ENCODE measurements around the gene LDLRAD4.

LDLRAD4 gene

DNA sequence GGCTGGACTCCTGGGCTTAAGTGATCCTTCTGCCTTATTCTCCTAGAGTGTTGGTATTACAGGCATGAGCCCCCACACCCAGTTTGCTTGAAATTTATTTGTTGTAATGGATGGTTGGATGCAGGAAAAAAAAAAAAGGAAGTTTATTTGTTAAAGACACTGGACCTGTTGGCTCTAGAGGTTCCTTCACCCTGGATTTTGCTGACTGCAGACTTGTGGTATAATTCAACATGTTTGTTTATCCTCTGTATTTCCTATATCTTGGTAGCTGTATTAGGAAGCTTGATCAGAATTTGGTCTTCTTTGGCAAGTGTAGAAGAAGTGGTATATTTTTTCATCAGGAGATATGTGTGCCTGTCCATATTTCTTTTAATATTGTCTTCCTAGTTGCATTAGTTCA, 138.7 kb downstream of the LDLRAD4 start:
- no peak for DNase-seq

DNA sequence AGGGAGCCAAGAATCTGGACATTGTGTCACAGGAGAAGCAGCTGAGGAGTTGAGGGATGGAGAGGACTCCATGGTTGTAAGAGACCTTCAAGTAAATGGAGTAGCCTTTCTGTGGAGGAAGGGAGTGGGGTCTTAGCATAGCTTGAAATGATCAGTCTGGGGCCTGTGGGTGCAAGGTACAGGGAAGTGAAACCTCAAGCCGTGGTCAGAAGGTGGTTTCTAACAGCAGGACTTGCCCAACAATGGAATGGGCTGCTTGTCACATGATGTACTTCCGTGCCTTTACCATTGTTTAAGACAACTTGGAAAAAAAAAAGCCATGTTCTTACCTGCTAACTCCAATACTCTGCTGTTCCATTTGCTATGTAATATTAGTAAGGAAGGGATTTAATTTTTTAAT, 140.7 kb downstream of the LDLRAD4 start:
- no peak for DNase-seq

DNA sequence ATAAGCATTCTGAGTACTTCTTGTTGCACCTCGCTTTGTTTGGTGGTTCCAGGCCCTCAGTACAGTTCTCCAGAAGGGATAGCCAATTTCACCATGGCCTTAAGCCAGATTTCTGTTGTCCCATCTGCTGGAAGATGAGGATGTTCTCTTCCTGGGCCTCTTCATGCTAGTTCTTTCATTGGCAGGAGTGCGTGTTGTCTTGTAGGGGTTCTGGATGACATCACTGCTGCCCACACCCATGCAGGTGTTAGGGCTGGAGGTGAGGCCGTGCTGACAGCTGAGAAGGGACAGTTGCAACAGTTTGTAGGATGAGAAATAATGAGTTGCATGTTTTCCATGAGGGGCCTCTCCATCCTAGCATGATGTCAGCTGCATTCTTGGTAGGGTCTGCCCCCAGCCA, 142.9 kb downstream of the LDLRAD4 start:
- no peak for DNase-seq

DNA sequence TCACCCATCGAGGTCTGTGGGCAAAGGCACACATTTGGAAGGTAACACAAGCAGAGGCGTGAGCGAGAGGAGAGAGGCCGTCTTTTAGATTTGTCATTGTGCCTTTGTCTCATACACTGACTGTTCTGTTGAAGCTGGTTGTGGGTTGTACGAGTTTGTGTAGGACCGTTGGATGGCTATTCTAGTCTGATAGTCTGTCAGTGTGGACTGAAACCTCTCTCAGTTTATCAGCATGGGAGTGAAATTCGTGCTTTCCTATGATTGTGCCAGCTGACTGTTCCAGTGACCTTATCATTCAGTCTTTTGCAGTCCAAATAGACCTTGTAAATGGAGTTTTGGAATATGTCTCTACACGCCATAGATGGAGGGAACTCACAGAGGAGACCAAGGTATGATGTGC, 143.5 kb downstream of the LDLRAD4 start:
- no peak for DNase-seq

DNA sequence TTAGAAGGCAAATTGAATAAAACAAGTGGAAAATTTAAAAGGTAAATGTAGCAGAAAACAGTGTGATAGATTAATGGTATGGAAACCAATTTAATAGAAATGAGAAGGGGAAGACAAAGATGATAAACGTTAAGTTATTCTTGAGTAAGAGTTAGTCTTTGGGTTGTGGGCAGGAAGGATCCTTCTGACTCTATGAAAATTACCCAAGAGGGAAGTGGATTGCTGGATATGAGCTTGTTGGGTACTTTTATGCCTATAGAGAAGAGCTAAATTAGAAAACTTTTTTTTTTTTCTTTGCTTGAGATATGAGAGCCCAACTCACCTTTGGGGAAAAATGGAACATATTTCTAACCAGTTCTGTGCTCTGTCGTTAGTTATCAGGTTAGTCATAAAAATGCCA, 144.0 kb downstream of the LDLRAD4 start:
- no peak for DNase-seq

DNA sequence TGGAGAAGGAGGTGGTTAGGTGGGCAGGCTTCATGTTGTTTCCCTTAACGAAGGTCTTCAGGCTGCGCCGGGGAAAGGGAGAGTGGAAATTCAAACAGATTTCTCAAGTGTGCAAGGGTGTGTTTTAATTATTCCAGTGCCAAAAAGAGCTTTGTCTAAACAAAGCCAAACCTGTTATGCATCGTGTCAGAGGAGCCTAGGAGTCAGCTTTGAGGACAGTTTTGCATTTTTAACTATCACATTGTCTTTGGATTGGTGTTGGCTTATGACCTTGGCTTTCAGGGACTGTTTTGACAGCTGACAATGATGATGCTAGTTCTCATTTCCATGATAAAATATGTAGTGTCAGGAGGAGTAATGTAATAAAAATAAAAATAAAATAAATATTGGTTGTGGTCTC, 144.8 kb downstream of the LDLRAD4 start:
- DNase-seq, result no peak

DNA sequence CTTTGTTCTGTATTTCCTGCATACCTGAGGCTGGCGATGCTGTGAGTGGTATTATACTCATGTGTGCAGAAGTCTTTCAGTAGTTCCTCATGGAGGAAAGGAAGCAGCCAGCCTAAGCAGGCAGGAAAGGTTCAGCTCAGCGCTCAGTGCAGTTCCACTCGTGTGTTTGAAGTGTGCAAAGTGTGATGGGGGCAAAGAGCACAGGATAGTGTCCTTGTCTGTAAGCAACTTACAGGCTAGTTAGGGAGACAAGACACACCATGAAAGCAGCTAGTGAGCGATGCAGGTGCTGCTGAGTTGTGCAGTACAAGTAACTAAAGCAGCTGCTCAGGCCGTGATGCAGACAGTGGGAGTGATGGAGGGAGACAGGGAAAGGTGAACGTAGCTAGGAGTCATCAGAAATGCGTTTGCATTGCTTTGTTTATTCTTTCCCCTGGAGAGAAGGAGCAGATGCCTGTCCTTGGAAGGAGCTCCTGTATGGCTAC, 146.2 kb downstream of the LDLRAD4 start:
- no peak for DNase-seq

DNA sequence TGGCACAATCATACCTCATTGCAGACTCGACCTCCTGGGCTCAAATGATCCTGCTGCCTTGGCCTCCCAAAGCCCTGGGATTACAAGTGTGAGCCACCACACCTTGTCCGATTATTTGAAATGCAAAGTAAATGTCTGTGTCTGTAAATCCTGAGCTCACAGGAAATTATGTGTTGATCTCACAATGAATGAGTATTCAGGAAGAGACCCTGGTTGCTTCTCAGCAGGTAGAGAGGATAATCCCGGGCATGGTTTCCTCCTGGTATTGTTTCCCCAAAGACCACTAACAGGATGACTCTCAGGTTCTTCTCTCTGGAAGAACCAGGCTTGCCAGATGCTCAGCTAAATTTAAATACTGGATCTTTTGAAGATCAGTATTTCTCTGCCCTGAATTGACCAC, 147.6 kb downstream of the LDLRAD4 start:
- no peak for DNase-seq

DNA sequence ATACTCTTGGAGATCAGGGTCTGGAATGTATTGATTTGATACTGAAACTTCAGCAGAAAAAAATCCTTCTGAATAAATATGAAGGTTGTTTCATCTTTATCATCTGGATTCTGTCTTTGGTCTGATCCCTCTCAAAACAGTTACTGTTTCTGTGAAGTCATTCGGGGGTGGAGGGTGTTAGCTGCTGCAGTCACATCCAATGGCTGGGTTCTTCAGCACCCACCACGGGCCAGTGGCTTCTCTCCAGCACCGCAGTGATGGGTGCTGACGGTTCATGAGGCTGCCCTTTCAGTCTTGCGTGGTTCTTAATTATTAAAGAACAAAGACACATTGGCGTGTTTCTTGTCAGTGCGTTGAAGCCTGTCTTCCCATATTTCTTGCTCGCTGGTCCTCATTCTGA, 148.0 kb downstream of the LDLRAD4 start:
- DNase-seq, result no peak

DNA sequence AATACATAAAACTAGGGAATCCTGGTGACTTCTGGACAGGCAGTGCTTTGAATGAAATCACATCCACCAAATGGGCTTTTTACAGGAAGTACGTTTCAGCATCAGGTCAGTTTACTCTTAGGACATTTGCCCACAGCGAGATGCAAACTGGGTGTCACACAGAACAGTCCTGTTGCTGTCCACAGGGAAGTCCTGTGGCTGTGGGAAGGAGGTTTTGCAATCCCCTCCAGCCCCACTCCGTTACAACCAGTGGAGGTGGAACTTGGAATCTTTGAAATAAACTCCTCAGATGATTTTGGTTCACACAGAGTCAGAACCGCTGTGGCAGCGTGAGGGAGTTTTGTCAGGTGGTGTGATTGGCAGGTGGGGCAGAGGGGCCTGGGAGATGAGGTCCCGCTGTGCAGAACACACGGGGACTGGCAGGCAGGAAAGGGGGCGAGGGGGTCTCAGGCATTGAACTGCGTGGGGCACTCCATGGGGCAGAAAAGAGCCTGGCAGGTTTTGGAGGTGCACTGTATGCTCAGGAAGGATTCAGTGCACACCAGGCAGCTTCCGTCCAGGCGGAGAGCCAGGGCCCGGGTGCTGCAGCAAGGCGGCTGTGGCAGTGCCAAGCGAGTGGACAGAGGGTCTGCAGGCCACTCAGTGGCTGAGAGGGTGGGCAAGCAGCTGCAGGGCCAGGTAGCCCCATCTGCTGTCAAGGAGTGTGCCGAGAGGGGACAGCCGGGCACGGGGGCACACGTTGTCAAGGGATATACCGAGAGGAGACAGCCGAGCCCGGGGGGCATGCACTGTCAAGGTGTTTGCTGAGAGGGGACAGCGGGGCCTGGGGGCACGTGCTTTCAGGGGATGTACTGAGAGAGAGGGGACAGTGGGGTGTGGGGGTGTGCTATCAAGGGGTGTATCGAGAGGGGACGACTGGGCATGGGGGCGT, 148.7 kb downstream of the LDLRAD4 start:
- DNase-seq, result no peak

DNA sequence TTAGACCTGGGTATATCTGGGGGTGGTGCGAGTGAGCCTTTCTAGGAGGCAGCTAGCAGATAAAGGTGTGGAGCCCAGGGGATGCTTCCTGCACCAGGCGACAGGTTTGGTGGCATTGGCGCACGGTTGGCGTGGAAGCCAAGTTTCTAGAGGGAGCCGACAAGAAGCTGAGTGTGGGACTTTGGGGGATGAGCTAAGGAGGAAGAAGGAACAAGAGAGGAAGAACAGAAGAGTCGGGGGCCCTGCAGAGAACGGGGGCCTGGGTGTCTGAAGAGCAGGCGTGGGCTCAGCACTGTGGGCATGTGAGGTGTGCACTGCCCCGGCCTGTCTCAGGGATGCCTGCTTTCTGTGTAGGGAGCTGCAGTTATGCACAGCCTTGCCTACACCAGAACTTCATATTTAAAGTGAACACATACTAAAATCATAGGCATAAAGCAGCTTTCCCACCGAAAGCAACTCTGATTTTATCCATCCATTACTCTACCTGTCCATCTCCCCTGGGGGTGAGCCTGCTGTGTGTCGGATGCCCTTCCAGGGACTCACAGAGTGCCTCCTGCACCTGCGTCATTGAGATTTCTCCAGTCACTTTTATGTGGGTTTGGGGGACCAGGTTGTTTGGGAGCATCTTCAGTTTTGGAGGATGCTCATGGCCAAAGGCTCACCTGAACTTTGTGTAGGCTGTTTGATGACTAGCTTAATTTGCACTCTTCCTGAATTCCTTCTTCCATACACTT, 149.7 kb downstream of the LDLRAD4 start:
- no peak for DNase-seq

DNA sequence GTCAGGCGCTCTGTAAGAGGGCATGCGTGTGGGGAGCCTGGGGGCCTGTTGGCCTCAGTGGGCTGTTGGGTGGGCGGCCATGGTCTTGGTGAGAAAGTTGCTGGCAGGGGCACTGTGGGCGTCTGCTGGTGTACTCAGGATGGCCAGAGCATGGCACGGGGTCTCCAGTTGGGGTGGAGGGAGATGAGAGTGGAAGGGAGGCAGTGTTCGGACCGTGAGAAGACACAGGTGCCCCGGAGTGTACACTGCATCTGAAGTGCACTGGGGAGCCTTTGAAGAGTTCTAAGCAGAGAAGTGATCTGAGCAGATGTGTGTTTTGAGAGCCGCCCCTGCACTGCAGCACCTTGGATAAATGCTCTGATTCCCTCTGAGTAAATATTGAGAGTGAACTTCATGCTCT, 150.8 kb downstream of the LDLRAD4 start:
- DNase-seq, result no peak

DNA sequence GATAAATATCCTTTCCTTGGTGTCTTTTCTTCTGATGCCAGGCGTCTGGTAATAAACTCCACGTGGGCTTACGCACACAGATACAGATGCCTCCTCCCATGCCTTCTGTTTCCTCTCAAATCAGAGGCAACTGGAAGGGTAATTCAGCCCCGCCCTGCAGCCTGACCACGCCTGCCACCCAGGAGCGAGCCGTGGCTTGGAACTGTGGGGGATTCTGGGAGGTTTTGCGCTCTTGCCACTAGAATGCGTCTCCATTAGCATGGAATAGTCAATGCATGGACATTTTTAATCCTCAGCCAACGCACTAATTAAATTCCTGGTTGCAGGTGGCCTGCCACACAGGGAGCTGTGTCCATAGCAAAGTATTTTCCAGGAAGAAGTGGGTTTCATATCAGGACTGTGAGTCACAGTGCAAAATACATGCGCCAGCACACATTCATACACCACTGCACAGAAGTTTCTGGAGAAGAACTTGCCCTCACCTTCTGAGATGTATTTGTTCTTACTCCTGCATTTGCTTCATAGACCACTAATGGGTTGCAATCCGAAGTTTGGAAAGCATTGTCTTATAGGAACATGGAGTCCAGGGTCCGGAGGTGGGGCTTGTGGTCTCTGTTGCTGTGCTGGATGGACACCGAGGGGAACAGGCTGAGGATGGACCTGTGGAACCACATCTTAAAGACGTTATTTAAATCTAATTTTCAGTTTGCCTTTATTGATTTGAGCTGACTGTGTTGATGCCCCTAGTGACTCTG, 151.4 kb downstream of the LDLRAD4 start:
- DNase-seq, result no peak

DNA sequence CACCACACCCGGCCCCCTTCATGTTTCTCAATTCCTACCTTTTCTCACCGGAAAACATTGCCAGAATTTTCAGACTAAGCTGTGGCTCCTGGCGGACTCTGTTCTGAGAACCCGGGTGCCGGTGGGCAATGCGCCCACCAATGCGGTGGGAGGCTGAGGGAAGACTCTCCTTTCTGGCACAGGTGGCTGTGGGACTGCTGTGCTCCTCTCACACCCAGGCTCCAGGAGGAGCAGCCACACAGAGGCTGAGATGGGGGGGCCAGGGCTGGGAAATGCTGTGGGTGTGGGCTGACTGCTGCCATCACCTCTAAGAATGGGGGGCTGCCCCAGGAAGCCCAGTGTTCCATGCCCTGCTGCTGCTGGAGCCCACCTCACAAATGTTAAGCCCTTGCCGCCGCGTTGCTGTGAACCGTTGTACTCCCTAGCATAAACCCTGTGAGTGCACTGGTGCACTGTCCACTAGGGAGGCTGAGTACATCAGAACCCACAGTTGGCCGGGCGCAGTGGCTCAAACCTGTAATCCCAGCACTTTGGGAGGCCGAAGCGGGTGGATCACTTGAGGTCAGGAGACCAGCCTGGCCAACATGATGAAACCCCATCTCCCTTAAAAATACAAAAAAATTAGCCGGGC, 152.6 kb downstream of the LDLRAD4 start:
- DNase-seq, result no peak

DNA sequence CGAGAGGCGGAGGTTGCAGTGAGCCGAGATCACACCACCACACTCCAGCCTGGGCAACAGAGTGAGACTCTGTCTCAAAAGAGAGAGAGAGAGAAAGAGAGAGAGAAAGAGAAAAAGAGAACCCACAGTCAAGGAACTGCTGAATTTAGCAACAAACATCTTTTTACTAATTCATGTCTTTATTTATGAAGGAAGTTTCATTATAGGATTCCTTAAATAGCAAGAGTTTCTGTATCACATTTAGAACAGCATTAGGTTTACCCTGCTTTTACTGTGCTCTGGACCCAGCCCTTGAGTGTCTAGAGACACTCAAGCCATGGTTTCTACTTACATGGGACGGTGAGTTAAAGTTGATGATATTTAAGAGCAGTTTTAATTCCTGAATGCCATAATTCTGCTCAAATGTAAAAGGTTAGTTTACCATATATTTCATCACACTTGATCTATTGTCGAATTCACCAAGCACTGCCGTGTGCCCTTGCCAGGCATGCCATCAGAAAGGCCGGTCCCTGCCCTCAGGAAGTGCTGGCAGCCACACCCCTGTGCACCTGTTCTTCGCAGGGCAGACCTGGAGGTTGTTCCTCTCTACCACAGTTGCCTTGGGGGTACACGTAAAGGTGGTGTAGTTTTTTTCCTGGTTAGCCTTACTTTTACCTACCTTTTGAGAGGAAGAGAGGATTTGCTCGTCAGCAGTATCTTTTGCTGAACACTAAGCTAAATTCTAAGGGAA, 153.3 kb downstream of the LDLRAD4 start:
- no peak for DNase-seq

DNA sequence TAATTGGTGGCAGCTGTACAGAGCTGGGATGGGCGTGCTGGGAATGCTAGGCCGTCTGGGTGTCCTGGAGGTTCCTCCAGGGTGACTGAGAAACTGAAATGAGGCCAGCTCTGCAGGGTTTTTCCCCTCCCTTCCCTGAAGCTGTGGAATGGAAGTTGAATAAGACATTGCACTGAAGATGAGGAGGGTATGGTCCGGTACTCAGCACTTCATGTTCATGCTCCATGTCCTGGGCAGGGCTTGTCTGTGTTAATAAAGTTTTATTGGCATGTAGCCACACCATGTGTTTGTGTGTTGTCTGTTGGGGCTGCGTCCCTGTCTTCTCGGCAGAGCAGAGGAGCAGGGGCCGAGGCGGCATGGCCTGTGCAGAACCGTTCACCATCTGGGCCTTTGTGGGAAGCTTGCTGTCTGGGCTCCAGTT, 154.0 kb downstream of the LDLRAD4 start:
- DNase-seq, result no peak

DNA sequence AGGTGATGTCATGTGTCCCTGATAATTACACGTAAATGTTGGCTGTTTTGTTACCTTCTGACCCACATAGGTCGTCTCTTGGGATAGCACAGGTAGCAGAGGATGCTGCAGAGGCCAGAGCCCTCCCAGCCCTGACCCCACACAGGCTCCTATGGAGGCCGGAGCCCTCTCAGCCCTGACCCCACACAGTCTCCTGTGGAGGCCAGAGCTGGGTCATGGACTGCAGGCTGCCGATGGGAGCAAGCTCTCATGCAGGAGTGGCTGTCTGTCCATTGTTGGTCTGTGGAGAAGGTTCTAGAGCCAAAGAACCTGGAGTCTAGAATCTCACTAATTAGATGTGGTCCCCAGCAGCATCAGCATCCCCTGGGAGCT, 155.5 kb downstream of the LDLRAD4 start:
- DNase-seq, result no peak

DNA sequence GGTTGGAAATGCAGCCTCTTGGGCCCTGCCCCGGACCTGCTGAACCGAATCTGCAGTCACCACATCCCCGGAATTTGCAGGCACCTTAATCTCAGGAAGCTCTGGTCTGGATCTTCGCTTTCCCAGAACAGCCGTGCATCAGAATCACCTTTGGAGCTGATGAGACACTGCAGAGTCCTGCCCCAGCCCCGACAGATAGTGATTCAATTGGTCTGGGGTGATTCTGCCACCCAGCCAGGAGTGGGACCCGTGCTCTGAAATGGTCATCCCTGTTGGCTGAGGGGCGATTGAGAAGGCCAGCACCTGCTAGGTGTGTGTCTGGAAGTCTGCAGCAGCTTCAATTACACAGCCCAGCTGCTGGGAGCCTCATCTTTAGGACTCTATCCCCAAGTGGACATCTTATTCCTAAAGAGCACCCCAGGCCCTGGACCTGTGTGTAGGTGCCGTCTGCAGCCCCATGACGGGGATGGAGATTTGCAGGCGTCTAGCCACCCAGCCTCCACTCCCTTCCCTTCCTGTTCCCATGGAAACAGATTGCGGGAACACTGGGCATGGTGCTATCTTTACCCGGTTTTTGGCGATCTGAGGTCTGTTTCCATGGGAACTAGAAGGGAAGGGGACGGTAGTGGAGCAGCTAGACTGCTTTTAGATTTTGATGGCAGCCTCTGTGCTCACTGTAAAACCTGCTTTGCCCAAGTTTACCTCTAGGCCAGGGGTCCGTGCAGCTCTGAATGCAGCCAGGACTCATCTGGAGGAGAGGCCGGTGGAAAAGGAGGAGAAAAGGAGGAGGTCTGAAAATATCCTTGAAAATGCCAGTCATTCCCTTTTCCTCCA, 156.1 kb downstream of the LDLRAD4 start:
- no peak for DNase-seq

DNA sequence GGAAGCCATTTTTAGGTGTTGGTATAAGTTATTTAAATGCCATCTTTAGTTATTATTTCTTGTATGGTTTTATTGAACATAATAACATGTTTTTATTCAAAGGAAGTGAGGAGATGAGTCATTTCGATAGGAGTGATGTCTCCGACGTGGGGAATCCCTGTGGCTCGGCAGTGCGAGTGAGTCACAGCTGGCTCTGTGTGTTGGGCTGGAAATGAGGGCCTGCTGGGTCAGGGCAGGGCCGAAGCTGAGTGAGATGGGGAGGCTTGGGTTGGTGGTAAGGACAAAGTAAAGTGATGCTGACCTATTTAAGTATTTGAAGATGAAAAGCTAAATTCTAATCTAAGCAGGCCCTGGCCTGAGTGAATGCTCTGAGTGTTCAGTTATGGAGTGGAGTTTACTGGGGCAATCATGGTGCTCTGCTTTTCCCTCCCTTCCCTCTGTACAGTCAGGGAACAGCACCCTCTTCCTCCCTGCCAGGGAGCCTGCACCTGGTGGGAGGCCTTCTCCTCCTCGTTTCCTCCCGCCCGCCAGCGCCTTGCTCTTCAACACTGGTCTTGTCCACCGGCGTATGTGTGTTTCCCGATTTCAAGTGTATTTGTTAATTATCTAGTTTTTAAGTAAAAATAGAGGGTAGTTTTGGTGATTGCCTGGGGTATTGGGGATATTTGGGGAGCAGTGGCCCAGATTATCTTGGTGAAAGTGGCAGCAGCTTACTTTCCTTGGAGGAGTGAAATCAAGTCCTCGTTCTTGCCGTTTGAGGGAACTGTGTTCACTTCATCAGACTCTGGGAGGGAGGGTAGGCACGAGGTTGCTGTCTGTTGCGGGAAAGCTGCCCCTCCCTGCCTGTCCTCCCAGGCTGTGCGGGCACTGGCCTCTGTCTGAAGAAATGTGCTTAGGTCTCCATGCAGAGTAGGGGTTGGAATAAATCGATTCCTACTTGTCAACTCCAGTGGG, 157.0 kb downstream of the LDLRAD4 start:
- DNase-seq, result no peak

DNA sequence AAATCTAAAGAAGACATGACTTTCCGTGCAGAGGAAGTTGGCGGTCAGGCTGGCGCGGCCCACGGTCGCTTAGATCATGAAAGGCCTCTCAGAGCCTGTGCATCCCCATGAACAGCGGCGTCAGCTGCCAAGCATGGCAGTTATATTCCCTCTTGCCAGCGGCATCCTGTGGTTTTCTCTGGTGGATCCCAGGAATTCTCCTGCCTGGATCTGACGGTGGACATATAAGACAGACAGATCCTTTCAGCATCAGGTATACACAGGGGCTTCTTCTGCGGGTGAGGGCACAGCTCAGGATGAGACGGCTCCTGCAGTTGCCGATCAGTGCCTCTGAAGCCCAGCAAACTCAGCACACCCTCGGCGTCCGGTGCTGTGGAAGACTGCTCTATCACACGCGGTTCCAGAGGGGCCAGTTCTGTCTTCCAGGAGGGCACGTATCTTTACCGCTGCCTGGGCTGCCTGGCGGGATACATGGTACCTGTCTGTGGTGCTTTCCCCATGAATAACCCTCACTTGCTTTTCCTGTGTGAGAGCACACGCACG, 157.8 kb downstream of the LDLRAD4 start:
- DNase-seq, result no peak
